Neural cell (in vitro differentiated cells): ENCODE results near the gene SLAMF7. TPM values are rescaled to one million over a fixed set of nuclear protein-coding genes. Genes with fewer than 3 reads are reported as not detected.

Experiments
- H2AFZ ChIP-seq: fragments of 200-600, 300-800 bp; sonication (generic), shearing (Covaris generic); 2 replicates; pipeline ENCODE4 v1.6.0; 2014; ENCODE audit warnings: low read depth, mild to moderate bottlenecking, antibody characterized with exemption, low read length, moderate library complexity
- H3F3A ChIP-seq: fragments of 200-600 bp; shearing (Covaris generic); 2 replicates; pipeline ENCODE4 v1.6.1; 2016; ENCODE audit warnings: mild to moderate bottlenecking, moderate library complexity, mixed read lengths, antibody characterized with exemption, low read length; ENCODE audit not compliant: insufficient read depth, poor library complexity, severe bottlenecking
- H3K27ac ChIP-seq: fragments of 200-600, 300-800 bp; sonication (generic), shearing (Covaris generic); 2 replicates; pipeline ENCODE4 v1.5.1; 2014; ENCODE audit warnings: mild to moderate bottlenecking, low read length, moderate library complexity
- H3K27me3 ChIP-seq: fragments of 300-800, 200-600 bp; sonication (generic), shearing (Covaris generic); 2 replicates; pipeline ENCODE4 v1.6.0; 2014; ENCODE audit warnings: mild to moderate bottlenecking, low read depth, low read length, moderate library complexity; ENCODE audit not compliant: insufficient read depth
- H3K36me3 ChIP-seq: fragments of 300-800, 200-600 bp; sonication (generic), shearing (Covaris generic); 2 replicates; pipeline ENCODE4 v1.5.1; 2014; ENCODE audit warnings: mild to moderate bottlenecking, antibody characterized with exemption, low read length, moderate library complexity; ENCODE audit not compliant: insufficient read depth
- H3K4me2 ChIP-seq: fragments of 300-800, 200-600 bp; sonication (generic), shearing (Covaris generic); 2 replicates; pipeline ENCODE4 v1.6.0; 2014; ENCODE audit warnings: mild to moderate bottlenecking, low read length
- H3K4me3 ChIP-seq: fragments of 300-800, 200-600 bp; sonication (generic), shearing (Covaris generic); 2 replicates; pipeline ENCODE4 v1.5.1; 2014; ENCODE audit warnings: mild to moderate bottlenecking, low read length, moderate library complexity
- H3K79me2 ChIP-seq: fragments of 200-600 bp; shearing (Covaris generic); replicated peaks from 2 replicates; pipeline ENCODE4 v1.6.0; 2014; ENCODE audit warnings: mild to moderate bottlenecking, low read length, moderate library complexity; ENCODE audit not compliant: insufficient read depth
- H3K9ac ChIP-seq: fragments of 300-800, 200-600 bp; sonication (generic), shearing (Covaris generic); 2 replicates; pipeline ENCODE4 v1.6.1; 2016; ENCODE audit warnings: mild to moderate bottlenecking, low read length, mixed read lengths
- H3K9me2 ChIP-seq: fragments of 200-600 bp; shearing (Covaris generic); 2 replicates; pipeline ENCODE4 v1.6.1; 2016; ENCODE audit warnings: mild to moderate bottlenecking, low read length, mixed read lengths; ENCODE audit not compliant: insufficient read depth
- H3K9me3 ChIP-seq: fragments of 200-600, 300-800 bp; sonication (generic), shearing (Covaris generic); 2 replicates; pipeline ENCODE4 v1.6.1; 2016; ENCODE audit warnings: mild to moderate bottlenecking, mixed run types, low read length, moderate library complexity, mixed read lengths
- H4K20me1 ChIP-seq: fragments of 200-600 bp; shearing (Covaris generic); 2 replicates; pipeline ENCODE4 v1.6.1; 2016; ENCODE audit warnings: mild to moderate bottlenecking, mixed run types; ENCODE audit not compliant: insufficient read depth
- EP300 ChIP-seq: fragments of 450-650 bp; conservative IDR thresholded peaks from 2 replicates; pipeline ENCODE4 v1.6.1; 2014; ENCODE audit warnings: antibody characterized with exemption, mild to moderate bottlenecking, moderate library complexity; ENCODE audit not compliant: poor library complexity, severe bottlenecking
- EZH2 ChIP-seq: fragments of 200-600, 300-800 bp; shearing (Covaris generic), sonication (generic); IDR thresholded peaks from 2 replicates; pipeline ENCODE4 v1.6.1; 2014; ENCODE audit warnings: antibody characterized with exemption, low read length, borderline replicate concordance, mild to moderate bottlenecking; ENCODE audit not compliant: insufficient read depth, poor library complexity, severe bottlenecking
- MXI1 ChIP-seq: fragments of 450-650 bp; conservative IDR thresholded peaks from 2 replicates; pipeline ENCODE4 v1.6.1; 2014; ENCODE audit warnings: antibody characterized with exemption, mild to moderate bottlenecking; ENCODE audit not compliant: poor library complexity, severe bottlenecking
- POLR2AphosphoS5 ChIP-seq: IDR thresholded peaks from 2 replicates; pipeline ENCODE4 v1.6.1; 2012
- RAD21 ChIP-seq: fragments of 450-650 bp; conservative IDR thresholded peaks from 2 replicates; pipeline ENCODE4 v1.6.1; 2014; ENCODE audit warnings: antibody characterized with exemption, mild to moderate bottlenecking, moderate library complexity
- SMC3 ChIP-seq: fragments of 450-650 bp; conservative IDR thresholded peaks from 2 replicates; pipeline ENCODE4 v1.6.1; 2014; ENCODE audit warnings: antibody characterized with exemption, mild to moderate bottlenecking, moderate library complexity; ENCODE audit not compliant: poor library complexity
- TAF1 ChIP-seq: IDR thresholded peaks from 2 replicates; pipeline ENCODE4 v1.6.1; 2012; ENCODE audit warnings: low read depth
- polyA plus RNA-seq: library from polyadenylated mRNA; depleted of rRNA; stranded (reverse); fragments of >200 nt; gene quantifications from 2 replicates; pipeline ENCODE4 v1.2.3, GENCODE V29; 2014
- TF ChIP-seq, protein P1 (sequence below): IDR thresholded peaks from 2 replicates; pipeline ENCODE4 v1.6.1; 2012; ENCODE audit warnings: borderline replicate concordance
- TF ChIP-seq, protein P2 (sequence below): fragments of 450-650 bp; IDR thresholded peaks from 2 replicates; pipeline ENCODE4 v1.5.1; 2014; ENCODE audit warnings: antibody characterized with exemption, mild to moderate bottlenecking, moderate library complexity; ENCODE audit not compliant: poor library complexity, severe bottlenecking

SLAMF7 gene
- polyA plus RNA-seq, 1 donor from 2014 or later, result not detected

DNA sequence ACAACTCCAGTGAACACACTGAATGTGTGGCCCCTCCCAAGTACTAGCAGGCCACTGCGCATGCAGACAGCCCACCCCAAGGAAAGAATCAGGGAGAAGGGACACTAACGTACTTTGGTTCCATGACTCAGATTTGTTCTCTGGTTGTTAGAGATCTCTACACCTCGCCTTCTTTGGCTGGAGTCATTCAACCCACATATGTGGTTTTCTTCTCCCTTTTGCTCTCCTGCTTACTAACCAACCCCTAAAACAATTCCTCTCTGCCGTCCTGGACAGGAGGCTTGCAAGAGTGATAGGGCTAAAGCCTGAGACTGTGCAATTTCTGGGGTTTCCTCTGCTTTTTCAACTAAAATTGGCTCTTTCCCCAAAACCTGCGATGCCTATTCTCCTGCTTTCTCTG is 21.7 kb upstream of the SLAMF7 start:
- H3F3A ChIP-seq, result no peaks in the 10 kb centered on the region
- no peak for TF ChIP-seq TAF1
- TF ChIP-seq EP300, result no peak
- TF ChIP-seq, protein P1, sequence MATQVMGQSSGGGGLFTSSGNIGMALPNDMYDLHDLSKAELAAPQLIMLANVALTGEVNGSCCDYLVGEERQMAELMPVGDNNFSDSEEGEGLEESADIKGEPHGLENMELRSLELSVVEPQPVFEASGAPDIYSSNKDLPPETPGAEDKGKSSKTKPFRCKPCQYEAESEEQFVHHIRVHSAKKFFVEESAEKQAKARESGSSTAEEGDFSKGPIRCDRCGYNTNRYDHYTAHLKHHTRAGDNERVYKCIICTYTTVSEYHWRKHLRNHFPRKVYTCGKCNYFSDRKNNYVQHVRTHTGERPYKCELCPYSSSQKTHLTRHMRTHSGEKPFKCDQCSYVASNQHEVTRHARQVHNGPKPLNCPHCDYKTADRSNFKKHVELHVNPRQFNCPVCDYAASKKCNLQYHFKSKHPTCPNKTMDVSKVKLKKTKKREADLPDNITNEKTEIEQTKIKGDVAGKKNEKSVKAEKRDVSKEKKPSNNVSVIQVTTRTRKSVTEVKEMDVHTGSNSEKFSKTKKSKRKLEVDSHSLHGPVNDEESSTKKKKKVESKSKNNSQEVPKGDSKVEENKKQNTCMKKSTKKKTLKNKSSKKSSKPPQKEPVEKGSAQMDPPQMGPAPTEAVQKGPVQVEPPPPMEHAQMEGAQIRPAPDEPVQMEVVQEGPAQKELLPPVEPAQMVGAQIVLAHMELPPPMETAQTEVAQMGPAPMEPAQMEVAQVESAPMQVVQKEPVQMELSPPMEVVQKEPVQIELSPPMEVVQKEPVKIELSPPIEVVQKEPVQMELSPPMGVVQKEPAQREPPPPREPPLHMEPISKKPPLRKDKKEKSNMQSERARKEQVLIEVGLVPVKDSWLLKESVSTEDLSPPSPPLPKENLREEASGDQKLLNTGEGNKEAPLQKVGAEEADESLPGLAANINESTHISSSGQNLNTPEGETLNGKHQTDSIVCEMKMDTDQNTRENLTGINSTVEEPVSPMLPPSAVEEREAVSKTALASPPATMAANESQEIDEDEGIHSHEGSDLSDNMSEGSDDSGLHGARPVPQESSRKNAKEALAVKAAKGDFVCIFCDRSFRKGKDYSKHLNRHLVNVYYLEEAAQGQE, result no peak
- no peak for TF ChIP-seq SMC3
- no peak for TF ChIP-seq MXI1
- no peak for TF ChIP-seq POLR2AphosphoS5
- no peak for TF ChIP-seq EZH2
- TF ChIP-seq, protein P2, sequence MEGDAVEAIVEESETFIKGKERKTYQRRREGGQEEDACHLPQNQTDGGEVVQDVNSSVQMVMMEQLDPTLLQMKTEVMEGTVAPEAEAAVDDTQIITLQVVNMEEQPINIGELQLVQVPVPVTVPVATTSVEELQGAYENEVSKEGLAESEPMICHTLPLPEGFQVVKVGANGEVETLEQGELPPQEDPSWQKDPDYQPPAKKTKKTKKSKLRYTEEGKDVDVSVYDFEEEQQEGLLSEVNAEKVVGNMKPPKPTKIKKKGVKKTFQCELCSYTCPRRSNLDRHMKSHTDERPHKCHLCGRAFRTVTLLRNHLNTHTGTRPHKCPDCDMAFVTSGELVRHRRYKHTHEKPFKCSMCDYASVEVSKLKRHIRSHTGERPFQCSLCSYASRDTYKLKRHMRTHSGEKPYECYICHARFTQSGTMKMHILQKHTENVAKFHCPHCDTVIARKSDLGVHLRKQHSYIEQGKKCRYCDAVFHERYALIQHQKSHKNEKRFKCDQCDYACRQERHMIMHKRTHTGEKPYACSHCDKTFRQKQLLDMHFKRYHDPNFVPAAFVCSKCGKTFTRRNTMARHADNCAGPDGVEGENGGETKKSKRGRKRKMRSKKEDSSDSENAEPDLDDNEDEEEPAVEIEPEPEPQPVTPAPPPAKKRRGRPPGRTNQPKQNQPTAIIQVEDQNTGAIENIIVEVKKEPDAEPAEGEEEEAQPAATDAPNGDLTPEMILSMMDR, result no peak
- no peak for TF ChIP-seq RAD21

DNA sequence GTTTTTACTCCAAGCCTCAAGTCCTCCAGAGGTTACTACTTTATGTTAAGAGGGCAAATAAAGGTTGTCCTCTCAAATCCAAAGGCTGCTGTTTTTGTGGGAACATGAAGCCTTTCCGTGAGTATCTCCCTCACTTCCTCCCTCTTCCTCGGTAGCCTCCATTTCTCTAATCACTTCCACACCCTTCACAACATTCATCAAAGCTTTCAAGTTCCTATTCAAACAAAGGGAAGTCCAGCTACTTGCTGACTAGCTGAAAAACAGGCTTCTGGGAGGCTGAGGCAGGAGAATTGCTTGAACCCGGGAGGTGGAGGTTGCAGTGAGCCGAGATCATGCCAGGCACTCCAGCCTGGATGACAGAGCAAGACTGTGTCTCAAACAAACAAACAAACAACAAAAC is 20.8 kb upstream of the SLAMF7 start:
- TF ChIP-seq EZH2, result no peak
- no peak for TF ChIP-seq RAD21
- TF ChIP-seq POLR2AphosphoS5, result no peak
- TF ChIP-seq, protein P2, result no peak
- no peak for TF ChIP-seq TAF1
- no peak for TF ChIP-seq MXI1
- TF ChIP-seq EP300, result no peak
- no peak for TF ChIP-seq SMC3
- TF ChIP-seq, protein P1, result no peak
- no peak overlapping the region for H2AFZ ChIP-seq

More for the DNA sequence above, 21.7 kb upstream of the SLAMF7 start:
- Histone ChIP-seq H3K4me3 (no peak overlapping the region), H3K36me3 (no peaks in the 10 kb centered on the region), H3K4me2 (no peak overlapping the region), H3K27me3 (no peaks in the 10 kb centered on the region), H4K20me1 (no peaks in the 10 kb centered on the region), H3K9me3 (no peaks in the 10 kb centered on the region), H3K9ac (no peak overlapping the region), H3K27ac (no peak overlapping the region), H3K9me2 (no peaks in the 10 kb centered on the region), H2AFZ (no peak overlapping the region), H3K79me2 (no peaks in the 10 kb centered on the region)

More for the DNA sequence above, 20.8 kb upstream of the SLAMF7 start:
- Histone ChIP-seq H3K9me3 (no peaks in the 10 kb centered on the region), H3K79me2 (no peaks in the 10 kb centered on the region), H3K36me3 (no peaks in the 10 kb centered on the region), H3K27ac (no peak overlapping the region), H3K9ac (no peak overlapping the region), H3F3A (no peaks in the 10 kb centered on the region), H3K27me3 (no peaks in the 10 kb centered on the region), H3K4me2 (no peak overlapping the region), H3K4me3 (no peak overlapping the region), H3K9me2 (no peaks in the 10 kb centered on the region), H4K20me1 (no peaks in the 10 kb centered on the region)
